HL-60 (cell line): ENCODE measurements around the gene ANKRD33B.

Experiments used
- CTCF ChIP-seq: IDR thresholded peaks from one replicate; pipeline ENCODE4 v1.5.1; 2011; ENCODE audit warnings: low read length, control low read depth, inconsistent platforms; ENCODE audit not compliant: insufficient read depth
- GABPA ChIP-seq: IDR thresholded peaks from 2 replicates; pipeline ENCODE4 v1.6.1; 2012; ENCODE audit warnings: low read depth
- POLR2AphosphoS5 ChIP-seq: IDR thresholded peaks from 2 replicates; pipeline ENCODE4 v1.6.1; 2012; ENCODE audit warnings: low read depth
- REST ChIP-seq: IDR thresholded peaks from 2 replicates; pipeline ENCODE4 v1.6.1; 2012; ENCODE audit warnings: low read depth; ENCODE audit not compliant: insufficient replicate concordance
- SPI1 ChIP-seq: IDR thresholded peaks from 2 replicates; pipeline ENCODE4 v1.6.1; 2012; ENCODE audit warnings: low read depth, mild to moderate bottlenecking, borderline replicate concordance

DNA sequence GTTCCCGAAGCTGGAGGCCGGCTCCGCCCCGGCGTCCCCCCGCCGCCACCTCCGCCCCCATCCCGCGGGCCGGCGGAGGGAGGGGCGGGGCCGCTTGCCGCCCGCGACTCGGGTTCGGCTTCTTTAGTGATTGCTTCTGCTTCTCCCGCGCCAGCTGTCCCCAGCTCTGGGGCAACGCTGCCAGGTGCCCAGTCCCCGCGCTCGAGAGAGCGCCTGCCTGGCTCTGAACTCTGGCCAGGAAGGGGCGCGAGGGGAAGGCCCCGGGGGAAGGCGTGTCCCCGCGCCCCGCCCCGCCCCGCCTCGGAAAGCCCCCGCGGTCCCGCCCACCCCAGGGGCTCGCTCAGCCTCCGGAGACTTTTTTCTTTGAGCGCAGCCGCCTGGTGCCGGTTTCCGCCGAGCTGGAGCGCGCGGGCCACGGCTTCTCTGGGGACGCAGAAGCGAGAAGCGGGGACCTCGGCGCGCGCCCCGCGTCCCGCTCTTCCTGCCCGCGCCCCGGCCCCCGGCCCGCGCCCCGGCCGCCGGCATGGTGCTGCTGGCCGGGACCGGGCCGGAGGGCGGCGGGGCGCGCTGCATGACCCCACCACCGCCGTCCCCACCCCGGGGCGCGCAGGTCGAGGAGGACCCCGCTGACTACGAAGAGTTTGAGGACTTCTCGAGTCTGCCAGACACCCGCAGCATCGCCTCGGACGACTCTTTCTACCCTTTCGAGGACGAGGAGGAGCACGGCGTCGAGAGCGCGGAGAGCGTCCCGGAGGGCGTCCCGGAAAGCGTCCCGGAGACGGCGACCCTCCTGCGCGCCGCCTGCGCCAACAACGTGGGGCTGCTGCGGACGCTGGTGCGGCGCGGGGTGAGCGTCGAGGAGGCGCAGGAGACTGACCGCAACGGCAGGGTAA is at the start of gene ANKRD33B:
- TF ChIP-seq CTCF (no peak), SPI1 (no peak), GABPA (no peak), POLR2AphosphoS5 (peak; percentile 73), REST (no peak)
